OCI-LY1 (cell line): ENCODE data around the gene TBC1D22B.

Experiments used
- H2AFZ ChIP-seq: fragments of 200-600 bp; sonication (generic), shearing (Covaris generic); 2 replicates; pipeline ENCODE4 v1.6.0; 2014; ENCODE audit warnings: antibody characterized with exemption, mild to moderate bottlenecking, low read length
- H3F3A ChIP-seq: fragments of 200-600 bp; sonication (generic), shearing (Covaris generic); 2 replicates; pipeline ENCODE4 v1.6.0; 2014; ENCODE audit warnings: mild to moderate bottlenecking, antibody characterized with exemption, low read length, moderate library complexity; ENCODE audit not compliant: insufficient read depth
- H3K27ac ChIP-seq: fragments of 200-600 bp; sonication (generic); 2 replicates; pipeline ENCODE4 v1.5.1; 2014; ENCODE audit warnings: low read length, mixed run types, mild to moderate bottlenecking, low read depth; ENCODE audit not compliant: poor library complexity, severe bottlenecking
- H3K27me3 ChIP-seq: fragments of 200-600 bp; sonication (generic); 2 replicates; pipeline ENCODE4 v1.6.0; 2014; ENCODE audit warnings: antibody characterized with exemption, mild to moderate bottlenecking, low read length, moderate library complexity; ENCODE audit not compliant: insufficient read depth
- H3K36me3 ChIP-seq: fragments of 200-600 bp; sonication (generic); 2 replicates; pipeline ENCODE4 v1.6.1; 2014; ENCODE audit warnings: mild to moderate bottlenecking, antibody characterized with exemption, low read length, moderate library complexity, mixed read lengths; ENCODE audit not compliant: insufficient read depth
- H3K4me1 ChIP-seq: fragments of 200-600 bp; sonication (generic); 2 replicates; pipeline ENCODE4 v1.5.1; 2014; ENCODE audit warnings: mild to moderate bottlenecking, low read length, moderate library complexity; ENCODE audit not compliant: insufficient read depth, severe bottlenecking
- H3K4me2 ChIP-seq: fragments of 200-600 bp; sonication (generic), shearing (Covaris generic); 2 replicates; pipeline ENCODE4 v1.6.1; 2014; ENCODE audit warnings: low read length
- H3K4me3 ChIP-seq: fragments of 200-600 bp; sonication (generic); 2 replicates; pipeline ENCODE4 v1.5.1; 2014; ENCODE audit warnings: low read length, low read depth, mild to moderate bottlenecking, mixed read lengths; ENCODE audit not compliant: poor library complexity, severe bottlenecking
- H3K79me2 ChIP-seq: fragments of 200-600 bp; shearing (Covaris generic); 2 replicates; pipeline ENCODE4 v1.6.1; 2016; ENCODE audit warnings: mixed run types, low read length, mixed read lengths; ENCODE audit not compliant: insufficient read depth
- H3K9ac ChIP-seq: fragments of 200-600 bp; sonication (generic), shearing (Covaris generic); 2 replicates; pipeline ENCODE4 v1.6.1; 2014; ENCODE audit warnings: mild to moderate bottlenecking, low read length, mixed read lengths
- H3K9me2 ChIP-seq: fragments of 200-600 bp; sonication (generic), shearing (Covaris generic); 2 replicates; pipeline ENCODE4 v1.6.1; 2014; ENCODE audit warnings: low read depth, mild to moderate bottlenecking, low read length, mixed read lengths
- H3K9me3 ChIP-seq: fragments of 200-600 bp; shearing (Covaris generic); 2 replicates; pipeline ENCODE4 v1.6.1; 2014; ENCODE audit warnings: low read length, mixed read lengths
- H4K20me1 ChIP-seq: fragments of 200-600 bp; sonication (generic), shearing (Covaris generic); 2 replicates; pipeline ENCODE4 v1.6.0; 2016; ENCODE audit warnings: mild to moderate bottlenecking, low read length; ENCODE audit not compliant: insufficient read depth
- CTCF ChIP-seq: fragments of 200-600 bp; sonication (generic), shearing (Covaris generic); IDR thresholded peaks from 2 replicates; pipeline ENCODE4 v1.5.1; 2017; ENCODE audit warnings: mild to moderate bottlenecking, antibody characterized with exemption, low read length, moderate library complexity, mixed read lengths
- EZH2 ChIP-seq: fragments of 200-600 bp; sonication (generic), shearing (Covaris generic); IDR thresholded peaks from 2 replicates; pipeline ENCODE4 v1.8.0; 2017; ENCODE audit warnings: borderline replicate concordance, mixed run types, mild to moderate bottlenecking, antibody characterized with exemption, low read length, moderate library complexity, mixed read lengths

Gene TBC1D22B

DNA sequence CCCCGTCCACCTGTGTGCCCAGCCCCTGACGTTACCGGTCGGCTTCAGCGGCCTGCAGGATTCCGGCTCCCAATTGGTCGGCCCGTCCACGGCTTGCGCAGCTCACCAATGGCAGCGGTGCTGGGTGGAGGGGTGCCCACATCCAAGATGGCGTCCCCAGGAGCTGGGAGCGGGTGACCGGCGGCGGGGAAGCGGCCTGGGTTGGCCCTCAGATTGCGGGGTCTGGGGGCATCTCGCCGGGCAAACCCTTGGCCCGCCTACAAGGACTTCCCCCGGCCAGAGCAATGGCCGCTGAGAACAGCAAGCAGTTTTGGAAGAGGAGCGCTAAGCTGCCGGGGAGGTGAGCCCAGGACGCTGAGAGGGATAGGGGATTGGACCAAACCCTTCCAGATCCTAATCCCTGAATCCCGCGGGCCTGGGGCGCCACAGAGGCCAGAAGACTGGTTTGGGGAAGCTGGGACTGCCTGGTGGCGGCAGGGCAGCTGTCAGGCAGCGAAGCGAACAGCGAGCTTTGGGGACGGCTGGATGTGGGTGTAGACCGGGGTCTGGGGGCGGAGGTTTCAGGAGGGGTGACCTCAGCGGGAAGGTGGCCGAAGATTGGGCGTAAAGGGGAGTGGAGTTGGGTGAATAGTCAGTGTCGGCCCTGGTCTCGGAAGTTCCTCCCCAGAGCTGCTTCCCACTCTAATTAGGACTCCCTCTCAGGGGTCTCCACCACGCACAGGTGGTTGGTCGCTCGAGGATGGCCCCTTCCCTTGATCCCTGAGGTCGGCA lies at the start of gene TBC1D22B, which contains the start of gene TMEM217:
Gene TBC1D22B (plus strand): TSS at position 139 of the 771 bp plus-strand sequence. CDS start 146 bp downstream, at position 285.
Gene TMEM217 (minus strand): TSS at position 511 of the 771 bp plus-strand sequence. CDS start 39,114 bp downstream, outside the sequence.
- Histone ChIP-seq H3K27ac (peak within 1 kb of the TSS; percentile 45), H3K9me3 (no peaks in the 10 kb centered on the region), H3F3A (no peaks in the 10 kb centered on the region), H3K9me2 (no peaks in the 10 kb centered on the region), H4K20me1 (no peaks in the 10 kb centered on the region), H3K79me2 (peaks cover 24% of the 10 kb centered on the region), H3K9ac (peak within 1 kb of the TSS; percentile 92), H3K4me3 (peak within 1 kb of the TSS; percentile 94), H3K27me3 (no peaks in the 10 kb centered on the region), H3K4me2 (peak within 1 kb of the TSS; percentile 81), H2AFZ (peak within 1 kb of the TSS; percentile 97; the same call in 1 of the 2 replicates), H3K36me3 (no peaks in the 10 kb centered on the region), H3K4me1 (peaks cover 28% of the 10 kb centered on the region)
- TF ChIP-seq CTCF, result no peak
- TF ChIP-seq EZH2, result no peak

GRCh38 chr6:37207903-37208456 lies 49.6 kb upstream of the TBC1D22B start:
- TF ChIP-seq CTCF, result peak; percentile 91
- TF ChIP-seq EZH2, result no peak
- H3K4me3 ChIP-seq, result no peak overlapping the region
- no peaks in the 10 kb centered on the region for H3K9me2 ChIP-seq
- H3K9me3 ChIP-seq, result no peaks in the 10 kb centered on the region
- no peak overlapping the region for H3K4me2 ChIP-seq
- H3K27ac ChIP-seq, result no peak overlapping the region
- H3K27me3 ChIP-seq, result no peaks in the 10 kb centered on the region
- no peaks in the 10 kb centered on the region for H4K20me1 ChIP-seq
- H3K36me3 ChIP-seq, result no peaks in the 10 kb centered on the region
- no peaks in the 10 kb centered on the region for H3F3A ChIP-seq
- H3K79me2 ChIP-seq, result no peaks in the 10 kb centered on the region
- peaks cover 9% of the 10 kb centered on the region for H3K4me1 ChIP-seq
- no peak overlapping the region for H3K9ac ChIP-seq
- H2AFZ ChIP-seq, result no peak overlapping the region

- Histone ChIP-seq H3K36me3 (no peaks in the 10 kb centered on the region), H3K9me2 (no peaks in the 10 kb centered on the region), H2AFZ (no peak overlapping the region), H3K4me3 (no peak overlapping the region), H3K4me2 (no peak overlapping the region), H3K9me3 (no peaks in the 10 kb centered on the region), H3K4me1 (peaks cover 9% of the 10 kb centered on the region), H4K20me1 (no peaks in the 10 kb centered on the region), H3K27ac (no peak overlapping the region), H3K27me3 (no peaks in the 10 kb centered on the region), H3K9ac (no peak overlapping the region), H3F3A (no peaks in the 10 kb centered on the region), H3K79me2 (no peaks in the 10 kb centered on the region)
- TF ChIP-seq EZH2 (no peak), CTCF (no peak)
Measured at GRCh38 chr6:37208793-37209192, 48.8 kb upstream of the TBC1D22B start.
